ENCODE data around the gene YKT6. TPM values are rescaled to one million over a fixed set of nuclear protein-coding genes. Genes with fewer than 3 reads are reported as not detected.

Gene YKT6
- total RNA-seq, 2 experiments from 2014 or later = 53.5 to 57.3 TPM

Other genes starting within 250 kb of the YKT6 start
- gene SPDYE1, start 203.1 kb upstream of the YKT6 start, total RNA-seq = not detected
- 10 to 100 TPM; 82.3 TPM for gene DBNL, start 156.3 kb upstream of the YKT6 start, total RNA-seq
- under 1 TPM in 1 of 2 experiments, not detected in 1; 0.24 TPM for gene PGAM2, start 135.4 kb upstream of the YKT6 start, total RNA-seq
- 10 to 100 TPM; 27.1 to 29.4 TPM for gene POLM, start 118.4 kb upstream of the YKT6 start, total RNA-seq
- gene AEBP1, start 96.6 kb upstream of the YKT6 start, total RNA-seq = 10 to 100 TPM; 10.1 to 10.8 TPM
- 100 to 1,000 TPM; 261 to 270 TPM for gene POLD2, start 77.4 kb upstream of the YKT6 start, total RNA-seq
- not detected for gene MYL7, start 59.6 kb upstream of the YKT6 start, total RNA-seq
- 1 to 10 TPM; 2.1 to 3.3 TPM for gene GCK, start 11.5 kb upstream of the YKT6 start, total RNA-seq
- gene CAMK2B, start 124.6 kb downstream of the YKT6 start, total RNA-seq = under 1 TPM; 0.30 to 0.38 TPM